Measurements from ENCODE around the gene FGFRL1. TPM values are rescaled to one million over a fixed set of nuclear protein-coding genes. Genes with fewer than 3 reads are reported as not detected.

Gene FGFRL1
- total RNA-seq, 4 donors from 2014 or later: 9.0 to 19.9 (median 12.0) TPM

- 93% methylated on average over 7 of the region's 26 CpGs for WGBS
- Histone ChIP-seq H3K4me1 (peaks cover 17% of the 10 kb centered on the region), H3K9me3 (no peaks in the 10 kb centered on the region), H3K27me3 (no peaks in the 10 kb centered on the region), H3K27ac (no peak overlapping the region), H3K4me3 (no peak overlapping the region), H3K36me3 (peaks cover 47% of the 10 kb centered on the region)
- no peak for DNase-seq (ENCODE audit: low spot score in 2 of 2)
- TF ChIP-seq POLR2A (IDR thresholded peaks at IDR 0.05) (no peak), POLR2AphosphoS5 (IDR thresholded peaks at IDR 0.05) (no peak), CTCF (IDR thresholded peaks at IDR 0.05) (no peak)
These were observed 46.2 kb upstream of the FGFRL1 start for GRCh38 chr4:965048-965765.

- no peak for TF ChIP-seq EP300 (IDR thresholded peaks at IDR 0.05)
- no peak for TF ChIP-seq POLR2A (IDR thresholded peaks at IDR 0.05)
- no peak for TF ChIP-seq CTCF (IDR thresholded peaks at IDR 0.05)
- no peak for TF ChIP-seq POLR2AphosphoS5 (IDR thresholded peaks at IDR 0.05)
- H3K4me3 ChIP-seq: no peak overlapping the region
- H3K9me3 ChIP-seq: no peaks in the 10 kb centered on the region
- H3K36me3 ChIP-seq: peaks cover 42% of the 10 kb centered on the region
- H3K27me3 ChIP-seq: no peaks in the 10 kb centered on the region
- no peak overlapping the region for H3K27ac ChIP-seq
- peaks cover 22% of the 10 kb centered on the region for H3K4me1 ChIP-seq
- WGBS: 91% methylated on average over 11 of the region's 21 CpGs
- no peak for DNase-seq (ENCODE audit: low spot score in 2 of 2)
These were observed 45.7 kb upstream of the FGFRL1 start for GRCh38 chr4:965766-966134.

GRCh38 chr4:966266-967112, 44.9 kb upstream of the FGFRL1 start:
- Histone ChIP-seq H3K9me3 (no peaks in the 10 kb centered on the region), H3K27ac (no peak overlapping the region), H3K27me3 (no peaks in the 10 kb centered on the region), H3K4me1 (peaks cover 24% of the 10 kb centered on the region), H3K36me3 (peaks cover 37% of the 10 kb centered on the region), H3K4me3 (no peak overlapping the region)
- TF ChIP-seq POLR2AphosphoS5 (IDR thresholded peaks at IDR 0.05) (no peak), EP300 (IDR thresholded peaks at IDR 0.05) (no peak), POLR2A (IDR thresholded peaks at IDR 0.05) (no peak), CTCF (IDR thresholded peaks at IDR 0.05) (no peak)
- WGBS: 94% methylated on average over 8 of the region's 48 CpGs
- no peak for DNase-seq (ENCODE audit: low spot score in 2 of 2)

GRCh38 chr4:967113-968104, 44.0 kb upstream of the FGFRL1 start:
- no peaks in the 10 kb centered on the region for H3K27me3 ChIP-seq
- WGBS: 59% methylated on average over 14 of the region's 76 CpGs
- peaks cover 28% of the 10 kb centered on the region for H3K36me3 ChIP-seq
- H3K9me3 ChIP-seq: no peaks in the 10 kb centered on the region
- no peak overlapping the region for H3K4me3 ChIP-seq
- H3K4me1 ChIP-seq: peaks cover 25% of the 10 kb centered on the region
- TF ChIP-seq EP300 (IDR thresholded peaks at IDR 0.05) (no peak), POLR2AphosphoS5 (IDR thresholded peaks at IDR 0.05) (no peak), POLR2A (IDR thresholded peaks at IDR 0.05) (no peak)
- DNase-seq (ENCODE audit: low spot score in 2 of 2): no peak
- no peak overlapping the region for H3K27ac ChIP-seq

GRCh38 chr4:968221-968620, 43.2 kb upstream of the FGFRL1 start:
- no peak overlapping the region for H3K4me3 ChIP-seq

More at GRCh38 chr4:968221-968620, 43.2 kb upstream of the FGFRL1 start:
- DNase-seq (ENCODE audit: low spot score in 2 of 2): no peak
- Histone ChIP-seq H3K4me1 (peaks cover 29% of the 10 kb centered on the region), H3K27ac (no peak overlapping the region), H3K9me3 (no peaks in the 10 kb centered on the region), H3K27me3 (no peaks in the 10 kb centered on the region), H3K36me3 (peaks cover 25% of the 10 kb centered on the region)
- WGBS: no CpG with 5 or more reads among the region's 24 CpGs
- no peak for TF ChIP-seq POLR2A (IDR thresholded peaks at IDR 0.05)
- no peak for TF ChIP-seq EP300 (IDR thresholded peaks at IDR 0.05)
- TF ChIP-seq CTCF (IDR thresholded peaks at IDR 0.05): no peak
- no peak for TF ChIP-seq POLR2AphosphoS5 (IDR thresholded peaks at IDR 0.05)
